GM10266 (cell line): ENCODE results near the gene GCNA.

ENCODE experiments used
- DNase-seq: peaks from one replicate; pipeline ENCODE4 v3.0.0; 2012; ENCODE audit errors: extremely low spot score
- CTCF ChIP-seq: IDR thresholded peaks from 2 replicates; pipeline ENCODE4 v1.5.1; 2012; ENCODE audit warnings: mild to moderate bottlenecking, low read depth; ENCODE audit not compliant: control insufficient read depth, insufficient read depth; ENCODE audit errors: missing control alignments

Gene GCNA

GRCh38 chrX:71616672-71617529 lies 38.7 kb downstream of the GCNA start:
- no peak for DNase-seq
- no peak for TF ChIP-seq CTCF

GRCh38 chrX:71617742-71618141 lies 39.5 kb downstream of the GCNA start:
- TF ChIP-seq CTCF: no peak
- DNase-seq: no peak

GRCh38 chrX:71618303-71618721 lies 40.1 kb downstream of the GCNA start, which contains the start of gene CXCR3:
CXCR3 (minus strand) TSS chrX:71618511; CDS start chrX:71618449, 62 bp downstream.
- no peak for TF ChIP-seq CTCF
- DNase-seq: peak; percentile 49

GRCh38 chrX:71618787-71619186 lies 40.5 kb downstream of the GCNA start:
- DNase-seq: no peak
- no peak for TF ChIP-seq CTCF

- no peak for TF ChIP-seq CTCF
- no peak for DNase-seq
Measured at GRCh38 chrX:71619193-71619592, 41.0 kb downstream of the GCNA start.

- no peak for DNase-seq
- TF ChIP-seq CTCF: no peak
Measured at GRCh38 chrX:71619986-71620385, 41.7 kb downstream of the GCNA start.

- no peak for DNase-seq
- no peak for TF ChIP-seq CTCF
Measured at GRCh38 chrX:71621603-71622002, 43.4 kb downstream of the GCNA start.
